Neural cell (in vitro differentiated cells): ENCODE data around the gene PRIMA1. TPM values are rescaled to one million over a fixed set of nuclear protein-coding genes. Genes with fewer than 3 reads are reported as not detected.

ENCODE experiments used
- H2AFZ ChIP-seq: fragments of 200-600, 300-800 bp; sonication (generic), shearing (Covaris generic); 2 replicates; pipeline ENCODE4 v1.6.0; 2014; ENCODE audit warnings: low read depth, mild to moderate bottlenecking, antibody characterized with exemption, low read length, moderate library complexity
- H3F3A ChIP-seq: fragments of 200-600 bp; shearing (Covaris generic); 2 replicates; pipeline ENCODE4 v1.6.1; 2016; ENCODE audit warnings: mild to moderate bottlenecking, moderate library complexity, mixed read lengths, antibody characterized with exemption, low read length; ENCODE audit not compliant: insufficient read depth, poor library complexity, severe bottlenecking
- H3K27ac ChIP-seq: fragments of 200-600, 300-800 bp; sonication (generic), shearing (Covaris generic); 2 replicates; pipeline ENCODE4 v1.5.1; 2014; ENCODE audit warnings: mild to moderate bottlenecking, low read length, moderate library complexity
- H3K27me3 ChIP-seq: fragments of 300-800, 200-600 bp; sonication (generic), shearing (Covaris generic); 2 replicates; pipeline ENCODE4 v1.6.0; 2014; ENCODE audit warnings: mild to moderate bottlenecking, low read depth, low read length, moderate library complexity; ENCODE audit not compliant: insufficient read depth
- H3K36me3 ChIP-seq: fragments of 300-800, 200-600 bp; sonication (generic), shearing (Covaris generic); 2 replicates; pipeline ENCODE4 v1.5.1; 2014; ENCODE audit warnings: mild to moderate bottlenecking, antibody characterized with exemption, low read length, moderate library complexity; ENCODE audit not compliant: insufficient read depth
- H3K4me2 ChIP-seq: fragments of 300-800, 200-600 bp; sonication (generic), shearing (Covaris generic); 2 replicates; pipeline ENCODE4 v1.6.0; 2014; ENCODE audit warnings: mild to moderate bottlenecking, low read length
- H3K4me3 ChIP-seq: fragments of 300-800, 200-600 bp; sonication (generic), shearing (Covaris generic); 2 replicates; pipeline ENCODE4 v1.5.1; 2014; ENCODE audit warnings: mild to moderate bottlenecking, low read length, moderate library complexity
- H3K79me2 ChIP-seq: fragments of 200-600 bp; shearing (Covaris generic); replicated peaks from 2 replicates; pipeline ENCODE4 v1.6.0; 2014; ENCODE audit warnings: mild to moderate bottlenecking, low read length, moderate library complexity; ENCODE audit not compliant: insufficient read depth
- H3K9ac ChIP-seq: fragments of 300-800, 200-600 bp; sonication (generic), shearing (Covaris generic); 2 replicates; pipeline ENCODE4 v1.6.1; 2016; ENCODE audit warnings: mild to moderate bottlenecking, low read length, mixed read lengths
- H3K9me2 ChIP-seq: fragments of 200-600 bp; shearing (Covaris generic); 2 replicates; pipeline ENCODE4 v1.6.1; 2016; ENCODE audit warnings: mild to moderate bottlenecking, low read length, mixed read lengths; ENCODE audit not compliant: insufficient read depth
- H3K9me3 ChIP-seq: fragments of 200-600, 300-800 bp; sonication (generic), shearing (Covaris generic); 2 replicates; pipeline ENCODE4 v1.6.1; 2016; ENCODE audit warnings: mild to moderate bottlenecking, mixed run types, low read length, moderate library complexity, mixed read lengths
- H4K20me1 ChIP-seq: fragments of 200-600 bp; shearing (Covaris generic); 2 replicates; pipeline ENCODE4 v1.6.1; 2016; ENCODE audit warnings: mild to moderate bottlenecking, mixed run types; ENCODE audit not compliant: insufficient read depth
- EP300 ChIP-seq: fragments of 450-650 bp; conservative IDR thresholded peaks from 2 replicates; pipeline ENCODE4 v1.6.1; 2014; ENCODE audit warnings: antibody characterized with exemption, mild to moderate bottlenecking, moderate library complexity; ENCODE audit not compliant: poor library complexity, severe bottlenecking
- EZH2 ChIP-seq: fragments of 200-600, 300-800 bp; shearing (Covaris generic), sonication (generic); IDR thresholded peaks from 2 replicates; pipeline ENCODE4 v1.6.1; 2014; ENCODE audit warnings: antibody characterized with exemption, low read length, borderline replicate concordance, mild to moderate bottlenecking; ENCODE audit not compliant: insufficient read depth, poor library complexity, severe bottlenecking
- MXI1 ChIP-seq: fragments of 450-650 bp; conservative IDR thresholded peaks from 2 replicates; pipeline ENCODE4 v1.6.1; 2014; ENCODE audit warnings: antibody characterized with exemption, mild to moderate bottlenecking; ENCODE audit not compliant: poor library complexity, severe bottlenecking
- POLR2AphosphoS5 ChIP-seq: IDR thresholded peaks from 2 replicates; pipeline ENCODE4 v1.6.1; 2012
- RAD21 ChIP-seq: fragments of 450-650 bp; conservative IDR thresholded peaks from 2 replicates; pipeline ENCODE4 v1.6.1; 2014; ENCODE audit warnings: antibody characterized with exemption, mild to moderate bottlenecking, moderate library complexity
- REST ChIP-seq: IDR thresholded peaks from 2 replicates; pipeline ENCODE4 v1.6.1; 2012; ENCODE audit warnings: borderline replicate concordance
- SMC3 ChIP-seq: fragments of 450-650 bp; conservative IDR thresholded peaks from 2 replicates; pipeline ENCODE4 v1.6.1; 2014; ENCODE audit warnings: antibody characterized with exemption, mild to moderate bottlenecking, moderate library complexity; ENCODE audit not compliant: poor library complexity
- TAF1 ChIP-seq: IDR thresholded peaks from 2 replicates; pipeline ENCODE4 v1.6.1; 2012; ENCODE audit warnings: low read depth
- polyA plus RNA-seq: library from polyadenylated mRNA; depleted of rRNA; stranded (reverse); fragments of >200 nt; gene quantifications from 2 replicates; pipeline ENCODE4 v1.2.3, GENCODE V29; 2014
- TF ChIP-seq, protein P1 (sequence below): fragments of 450-650 bp; IDR thresholded peaks from 2 replicates; pipeline ENCODE4 v1.5.1; 2014; ENCODE audit warnings: antibody characterized with exemption, mild to moderate bottlenecking, moderate library complexity; ENCODE audit not compliant: poor library complexity, severe bottlenecking

PRIMA1 gene
- polyA plus RNA-seq, 1 donor from 2014 or later: not detected

DNA sequence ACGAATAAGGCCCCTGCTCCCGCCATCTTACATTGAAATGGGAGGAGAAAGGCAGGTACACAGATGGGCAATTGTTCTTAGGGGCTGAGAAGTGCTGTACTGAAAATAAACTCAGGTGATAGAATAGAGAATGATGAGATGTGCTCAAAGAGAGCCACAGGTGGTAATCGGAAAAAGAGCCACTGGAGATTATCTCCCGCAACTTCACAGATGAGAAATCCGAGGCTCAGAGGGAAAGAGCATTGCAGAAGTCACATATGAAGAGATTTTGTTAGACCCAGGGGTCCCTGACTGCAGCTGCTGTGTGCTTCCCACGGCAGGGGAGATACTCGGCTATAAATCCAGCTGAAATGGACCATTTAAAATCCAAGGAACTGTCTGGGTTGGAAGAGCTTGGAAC is 73.7 kb downstream of the PRIMA1 start (continued):
- TF ChIP-seq REST: no peak
- no peak for TF ChIP-seq MXI1

DNA sequence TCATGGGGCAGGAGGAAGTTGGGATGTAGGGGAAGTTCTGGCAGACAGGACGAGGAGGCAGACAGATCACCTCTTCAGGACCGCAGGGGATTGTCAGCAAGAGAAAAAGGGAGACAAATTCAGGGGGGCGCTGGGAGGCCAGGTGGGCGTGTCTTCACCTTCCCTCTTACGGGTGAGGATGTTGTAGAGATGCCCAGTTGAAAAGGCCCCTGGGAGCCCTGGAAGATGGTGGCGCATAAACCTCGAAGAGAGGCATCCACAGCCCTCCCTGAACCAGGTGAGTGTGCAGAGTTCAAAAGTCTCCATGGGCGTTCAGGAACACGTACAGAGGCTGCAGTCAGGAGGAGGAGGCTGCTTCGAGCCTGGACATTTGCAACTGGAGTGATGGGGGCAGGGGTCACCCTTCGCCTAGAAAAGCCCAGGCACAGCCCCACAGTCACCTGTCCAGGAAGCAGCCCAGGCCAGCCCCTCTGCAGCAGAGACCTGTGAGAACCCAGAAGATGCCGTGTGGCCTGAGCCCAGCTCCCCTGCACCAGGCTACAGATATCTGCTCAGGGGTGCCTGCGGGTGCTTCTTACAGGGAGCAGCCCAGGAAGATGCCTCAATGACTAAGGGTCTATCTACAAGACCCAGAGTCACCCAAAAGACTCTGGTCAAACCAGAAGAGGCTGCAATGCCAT is 74.4 kb downstream of the PRIMA1 start:
- TF ChIP-seq REST (no peak), POLR2AphosphoS5 (peak; percentile 19)
- H3K27ac ChIP-seq: no peak overlapping the region
- no peaks in the 10 kb centered on the region for H3K27me3 ChIP-seq
- no peak overlapping the region for H3K4me2 ChIP-seq
- no peak overlapping the region for H3K9ac ChIP-seq
- H3K36me3 ChIP-seq: no peaks in the 10 kb centered on the region
- no peaks in the 10 kb centered on the region for H3F3A ChIP-seq
- no peaks in the 10 kb centered on the region for H4K20me1 ChIP-seq
- no peaks in the 10 kb centered on the region for H3K79me2 ChIP-seq
- no peak overlapping the region for H3K4me3 ChIP-seq
- no peak overlapping the region for H2AFZ ChIP-seq
- H3K9me2 ChIP-seq: no peaks in the 10 kb centered on the region
- H3K9me3 ChIP-seq: no peaks in the 10 kb centered on the region

DNA sequence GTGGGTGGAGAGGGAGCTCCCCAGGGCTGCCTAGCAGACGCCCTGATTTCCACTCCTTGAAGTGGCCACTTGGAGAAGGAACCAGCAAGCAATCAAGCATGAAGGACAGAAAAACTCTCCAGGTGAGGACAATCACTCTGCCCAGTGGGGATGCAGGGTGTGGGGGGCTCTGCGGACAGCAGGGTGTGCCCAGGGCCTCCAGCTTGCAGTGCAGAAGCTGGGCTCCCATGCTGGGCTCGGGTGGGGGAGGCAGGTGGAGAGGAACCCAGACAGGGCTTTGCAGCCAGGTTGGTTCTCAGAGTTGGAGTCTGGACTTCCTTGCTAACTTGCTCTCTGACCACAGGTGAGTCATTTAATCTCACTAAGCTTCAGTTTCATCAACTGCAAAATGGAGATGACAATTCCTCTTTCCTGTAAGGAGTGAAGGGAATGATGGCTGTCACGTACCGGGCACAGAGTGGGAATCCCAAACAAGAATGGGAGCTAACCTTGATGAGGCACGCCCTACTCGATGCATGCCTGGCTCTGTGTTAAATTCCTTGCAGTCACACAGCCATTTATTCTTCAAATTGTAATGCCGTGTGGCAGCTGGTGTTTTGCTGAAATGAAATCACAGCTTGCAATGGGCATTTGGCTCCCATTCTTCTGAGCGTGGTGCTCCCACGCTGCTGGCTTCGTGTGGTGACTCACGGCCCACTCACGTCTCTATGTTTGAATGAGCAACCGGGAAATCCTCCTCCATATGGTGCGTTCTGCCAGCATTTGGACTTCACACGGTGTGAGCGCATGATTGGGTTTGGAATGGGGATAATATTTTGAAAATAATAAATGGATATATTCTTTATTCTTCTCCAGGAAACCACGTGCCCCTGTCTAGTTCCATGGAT is 75.2 kb downstream of the PRIMA1 start:
- H3F3A ChIP-seq: no peaks in the 10 kb centered on the region
- H3K9ac ChIP-seq: no peak overlapping the region
- no peak overlapping the region for H3K4me3 ChIP-seq
- TF ChIP-seq TAF1 (no peak), POLR2AphosphoS5 (no peak), REST (no peak), EZH2 (no peak), SMC3 (no peak), MXI1 (no peak), RAD21 (no peak), EP300 (no peak)
- TF ChIP-seq, protein P1, sequence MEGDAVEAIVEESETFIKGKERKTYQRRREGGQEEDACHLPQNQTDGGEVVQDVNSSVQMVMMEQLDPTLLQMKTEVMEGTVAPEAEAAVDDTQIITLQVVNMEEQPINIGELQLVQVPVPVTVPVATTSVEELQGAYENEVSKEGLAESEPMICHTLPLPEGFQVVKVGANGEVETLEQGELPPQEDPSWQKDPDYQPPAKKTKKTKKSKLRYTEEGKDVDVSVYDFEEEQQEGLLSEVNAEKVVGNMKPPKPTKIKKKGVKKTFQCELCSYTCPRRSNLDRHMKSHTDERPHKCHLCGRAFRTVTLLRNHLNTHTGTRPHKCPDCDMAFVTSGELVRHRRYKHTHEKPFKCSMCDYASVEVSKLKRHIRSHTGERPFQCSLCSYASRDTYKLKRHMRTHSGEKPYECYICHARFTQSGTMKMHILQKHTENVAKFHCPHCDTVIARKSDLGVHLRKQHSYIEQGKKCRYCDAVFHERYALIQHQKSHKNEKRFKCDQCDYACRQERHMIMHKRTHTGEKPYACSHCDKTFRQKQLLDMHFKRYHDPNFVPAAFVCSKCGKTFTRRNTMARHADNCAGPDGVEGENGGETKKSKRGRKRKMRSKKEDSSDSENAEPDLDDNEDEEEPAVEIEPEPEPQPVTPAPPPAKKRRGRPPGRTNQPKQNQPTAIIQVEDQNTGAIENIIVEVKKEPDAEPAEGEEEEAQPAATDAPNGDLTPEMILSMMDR: no peak
- no peak overlapping the region for H3K4me2 ChIP-seq
- no peaks in the 10 kb centered on the region for H3K9me2 ChIP-seq
- H3K27ac ChIP-seq: no peak overlapping the region
- H3K27me3 ChIP-seq: no peaks in the 10 kb centered on the region
- H3K9me3 ChIP-seq: no peaks in the 10 kb centered on the region
- H3K79me2 ChIP-seq: no peaks in the 10 kb centered on the region
- no peaks in the 10 kb centered on the region for H4K20me1 ChIP-seq
- no peaks in the 10 kb centered on the region for H3K36me3 ChIP-seq
- no peak overlapping the region for H2AFZ ChIP-seq
